ENCODE data around the gene PAX2.

- TF ChIP-seq CTCF (conservative IDR thresholded peaks at IDR 0.05) (no peak), ZFX (IDR thresholded peaks at IDR 0.05) (no peak)
These were observed 65.4 kb downstream of the PAX2 start for GRCh38 chr10:100810835-100811116.
